GM12865 (cell line): ENCODE measurements around the gene MMP28.

ENCODE experiments used
- DNase-seq: peaks from one replicate; pipeline ENCODE4 v3.0.0; 2010; ENCODE audit warnings: low read depth
- H3K4me3 ChIP-seq: 2 replicates; pipeline ENCODE4 v1.5.1; 2011; ENCODE audit warnings: mild to moderate bottlenecking, low read depth, low read length, control low read depth
- CTCF ChIP-seq: IDR thresholded peaks from 2 replicates; pipeline ENCODE4 v1.5.1; 2011; ENCODE audit warnings: low read length, control low read depth, low read depth, inconsistent platforms; ENCODE audit not compliant: insufficient read depth; ENCODE audit errors: missing control alignments

The MMP28 gene

GRCh38 chr17:35728551-35728950 is 66.9 kb downstream of the MMP28 start:
- TF ChIP-seq CTCF: no peak
- DNase-seq: no peak

GRCh38 chr17:35727635-35728034 is 67.8 kb downstream of the MMP28 start:
- TF ChIP-seq CTCF: no peak
- H3K4me3 ChIP-seq: no peak overlapping the region
- no peak for DNase-seq

More at GRCh38 chr17:35728551-35728950, 66.9 kb downstream of the MMP28 start:
- no peak overlapping the region for H3K4me3 ChIP-seq

GRCh38 chr17:35726953-35727460 is 68.4 kb downstream of the MMP28 start:
- no peak for TF ChIP-seq CTCF
- no peak for DNase-seq
- H3K4me3 ChIP-seq: no peak overlapping the region

GRCh38 chr17:35726127-35726952 is 69.1 kb downstream of the MMP28 start:
- no peak for DNase-seq
- TF ChIP-seq CTCF: no peak
- no peak overlapping the region for H3K4me3 ChIP-seq

GRCh38 chr17:35725802-35726126 is 69.7 kb downstream of the MMP28 start:
- no peak overlapping the region for H3K4me3 ChIP-seq
- TF ChIP-seq CTCF: no peak
- DNase-seq: no peak

- no peak for TF ChIP-seq CTCF
- no peak overlapping the region for H3K4me3 ChIP-seq
- DNase-seq: no peak
Observed at GRCh38 chr17:35725058-35725457, 70.4 kb downstream of the MMP28 start.

GRCh38 chr17:35723735-35724134 is 71.7 kb downstream of the MMP28 start:
- H3K4me3 ChIP-seq: no peak overlapping the region
- TF ChIP-seq CTCF: no peak
- DNase-seq: no peak
